GM12878 (cell line): Measurements from ENCODE around the gene MED13L. TPM values are rescaled to one million over a fixed set of nuclear protein-coding genes. Genes with fewer than 3 reads are reported as not detected.

Experiments
- ATAC-seq: fragments of 200-7000 bp; cut with Tn5 transposase; 3 replicates; pipeline ENCODE4 v1.9.1; 2020; ENCODE audit warnings: mild to moderate bottlenecking, moderate library complexity
- BruUV-seq: library from RNA; stranded (reverse); fragments of 400-500 nt; replicated peaks from 2 replicates; lab custom pipeline; 2021; lab: Mats Ljungman, UMichigan
- CTCF ChIA-PET: fragments of 300-600 bp; sonication (Branson Sonifier 250); formaldehyde crosslinking; extraction: SDS; loops from one replicate; lab custom pipeline; 2021; ENCODE audit warnings: inconsistent platforms; lab: Yijun Ruan, JAX
- POLR2A ChIA-PET: fragments of 350-600 bp; formaldehyde crosslinking; extraction: SDS; loops from one replicate; lab custom pipeline; 2021; ENCODE audit warnings: inconsistent platforms; lab: Charles Lee
- RAD21 ChIA-PET: fragments of 300-600 bp; sonication (Branson Sonifier 250); formaldehyde crosslinking; loops from one replicate; lab custom pipeline; 2023; ENCODE audit warnings: antibody characterized with exemption; ENCODE audit not compliant: unreplicated experiment; lab: Charles Lee
- SMC1A ChIA-PET: fragments of 300-600 bp; sonication (Branson Sonifier 250); formaldehyde crosslinking; loops from one replicate; lab custom pipeline; 2023; ENCODE audit not compliant: unreplicated experiment, uncharacterized antibody; lab: Charles Lee
- DNase-seq: peaks from one replicate; pipeline ENCODE4 v3.0.0-alpha.2; 2011; ENCODE audit warnings: low read depth, low spot score
- FAIRE-seq: peaks from 3 replicates; lab custom pipeline; 2011; peaks lifted over from hg19 to GRCh38; lab: Jason Lieb, UNC
- H2AFZ ChIP-seq: 2 replicates; pipeline ENCODE4 v1.6.0; 2011; ENCODE audit warnings: low read depth, low read length, control low read depth; ENCODE audit not compliant: control insufficient read depth
- H3K27ac ChIP-seq: 2 replicates; pipeline ENCODE4 v1.5.1; 2011; ENCODE audit warnings: control low read depth; ENCODE audit not compliant: control insufficient read depth, insufficient read depth
- H3K27me3 ChIP-seq, 2 experiments: replicated peaks in 1 of 2; 2 replicates each; pipeline versions ENCODE4 v1.6.0 to v1.6.1; 2011; ENCODE audit warnings: low read length in 1 of 2; ENCODE audit not compliant: control insufficient read depth in 2 of 2, insufficient read depth in 2 of 2
- H3K36me3 ChIP-seq, 2 experiments: 2 replicates each; pipeline ENCODE4 v1.5.1; 2011; ENCODE audit warnings: low read length in 1 of 2; ENCODE audit not compliant: control insufficient read depth in 2 of 2, insufficient read depth in 2 of 2
- H3K4me1 ChIP-seq: 2 replicates; pipeline ENCODE4 v1.6.1; 2011; ENCODE audit warnings: mild to moderate bottlenecking, low read length, moderate library complexity, mixed read lengths; ENCODE audit not compliant: control insufficient read depth, insufficient read depth
- H3K4me2 ChIP-seq: 2 replicates; pipeline ENCODE4 v1.6.0; 2011; ENCODE audit warnings: control low read depth; ENCODE audit not compliant: control insufficient read depth, insufficient read depth
- H3K4me3 ChIP-seq: fragments of 200-600 bp; sonication (generic); 2 replicates; pipeline ENCODE4 v1.5.1; 2016
- H3K79me2 ChIP-seq: 2 replicates; pipeline ENCODE4 v1.6.0; 2011; ENCODE audit warnings: low read length; ENCODE audit not compliant: control insufficient read depth, insufficient read depth
- H3K9ac ChIP-seq: 2 replicates; pipeline ENCODE4 v1.8.0; 2011; ENCODE audit warnings: low read length, control low read depth, mixed read lengths; ENCODE audit not compliant: control insufficient read depth, insufficient read depth
- H3K9me3 ChIP-seq: replicated peaks from 3 replicates; pipeline ENCODE4 v1.5.1; 2011; ENCODE audit warnings: mild to moderate bottlenecking, low read length; ENCODE audit not compliant: control insufficient read depth, insufficient read depth
- H4K20me1 ChIP-seq: 2 replicates; pipeline ENCODE4 v1.6.0; 2011; ENCODE audit not compliant: control insufficient read depth, insufficient read depth
- BHLHE40 ChIP-seq, 2 experiments: fragments of 450-650 bp in 1 of 2; IDR thresholded peaks; 2 replicates each; pipeline ENCODE4 v1.6.1; 2011 to 2017; ENCODE audit warnings: low read depth in 2 of 2, borderline replicate concordance in 1 of 2, improper control_type of control experiment in 1 of 2, low read length in 1 of 2, mild to moderate bottlenecking in 1 of 2
- CREM ChIP-seq: IDR thresholded peaks from 2 replicates; pipeline ENCODE4 v1.6.1; 2014; ENCODE audit warnings: antibody characterized with exemption, low read depth
- CTCF ChIP-seq, 3 experiments: IDR thresholded peaks in 2 of 3; conservative IDR thresholded peaks in 1 of 3; 2 replicates each; pipeline ENCODE4 v1.5.1; 2011; ENCODE audit warnings: low read depth in 3 of 3, low read length in 3 of 3, mild to moderate bottlenecking in 3 of 3, control low read depth in 2 of 3, moderate library complexity in 2 of 3, inconsistent platforms in 1 of 3, mixed read lengths in 1 of 3; ENCODE audit not compliant: control insufficient read depth in 2 of 3, insufficient read depth in 1 of 3; ENCODE audit errors: extremely low read depth in 1 of 3
- E2F8 ChIP-seq: fragments of 450-650 bp; IDR thresholded peaks from 2 replicates; pipeline ENCODE4 v1.6.1; 2018; ENCODE audit warnings: mild to moderate bottlenecking, low read depth, moderate library complexity; ENCODE audit not compliant: partially characterized antibody
- ESRRA ChIP-seq: IDR thresholded peaks from 2 replicates; pipeline ENCODE4 v1.6.1; 2012; ENCODE audit warnings: mild to moderate bottlenecking, low read length, improper control_type of control experiment
- ETV6 ChIP-seq, 2 experiments: fragments of 450-650 bp in 1 of 2; IDR thresholded peaks in 1 of 2; conservative IDR thresholded peaks in 1 of 2; 2 replicates each; pipeline ENCODE4 v1.6.1; 2014; ENCODE audit warnings: antibody characterized with exemption in 1 of 2, borderline replicate concordance in 1 of 2, low read depth in 1 of 2, mild to moderate bottlenecking in 1 of 2, moderate library complexity in 1 of 2
- MYC ChIP-seq: IDR thresholded peaks from 2 replicates; pipeline ENCODE4 v1.6.1; 2011; ENCODE audit warnings: mild to moderate bottlenecking, low read length, moderate library complexity, inconsistent platforms; ENCODE audit not compliant: insufficient read depth, insufficient replicate concordance, insufficient read length, severe bottlenecking
- NFIC ChIP-seq: IDR thresholded peaks from 2 replicates; pipeline ENCODE4 v1.6.1; 2012; ENCODE audit warnings: low read depth, mild to moderate bottlenecking, inconsistent platforms, low read length, moderate library complexity
- NR2C2 ChIP-seq: IDR thresholded peaks from 2 replicates; pipeline ENCODE4 v1.6.1; 2011; ENCODE audit warnings: borderline replicate concordance, low read depth; ENCODE audit not compliant: control insufficient read depth, insufficient read length
- RAD21 ChIP-seq: IDR thresholded peaks from 2 replicates; pipeline ENCODE4 v1.6.1; 2011; ENCODE audit warnings: mild to moderate bottlenecking, low read depth, low read length, moderate library complexity; ENCODE audit not compliant: insufficient read depth
- RB1 ChIP-seq: fragments of 450-650 bp; formaldehyde crosslinking; IDR thresholded peaks from 2 replicates; pipeline ENCODE4 v1.6.1; 2017; ENCODE audit warnings: mild to moderate bottlenecking, borderline replicate concordance
- RFX5 ChIP-seq: IDR thresholded peaks from 2 replicates; pipeline ENCODE4 v1.6.1; 2011; ENCODE audit warnings: low read depth, low read length, improper control_type of control experiment
- SIX5 ChIP-seq: IDR thresholded peaks from 2 replicates; pipeline ENCODE4 v1.6.1; 2011; ENCODE audit warnings: mild to moderate bottlenecking, low read depth, low read length, moderate library complexity; ENCODE audit not compliant: severe bottlenecking
- SUPT20H ChIP-seq: IDR thresholded peaks from 2 replicates; pipeline ENCODE4 v1.6.1; 2011; ENCODE audit warnings: low read depth, mild to moderate bottlenecking, low read length, moderate library complexity, borderline replicate concordance; ENCODE audit not compliant: control insufficient read depth
- TARDBP ChIP-seq: IDR thresholded peaks from 2 replicates; pipeline ENCODE4 v1.6.1; 2016; ENCODE audit warnings: borderline replicate concordance
- YBX1 ChIP-seq: fragments of 450-650 bp; IDR thresholded peaks from 2 replicates; pipeline ENCODE4 v1.6.1; 2016; ENCODE audit warnings: antibody characterized with exemption
- WGBS: methylation state at CpG from one replicate; pipeline ENCODE4 v1.1.6; 2016; ENCODE audit warnings: low lambda C conversion rate; ENCODE audit not compliant: insufficient replicate concordance, insufficient coverage; ENCODE audit errors: missing lambda C conversion rate; 5-methylcytosine and 5-hydroxymethylcytosine counted together
- in situ Hi-C: fragments of 300-500 bp; cut with MboI; formaldehyde crosslinking; loops from 9 replicates; pipeline ENCODE4 v1.14.3; 2018; ENCODE audit warnings: mixed read lengths
- intact Hi-C: fragments of 100-400 bp; cut with micrococcal nuclease; formaldehyde crosslinking; loops from one replicate; pipeline ENCODE4 v1.14.2; 2022; ENCODE audit not compliant: unreplicated experiment
- polyA plus RNA-seq, 11 experiments: library from polyadenylated mRNA; depleted of rRNA in 4 of 11; unstranded in 6 of 11; stranded (reverse) in 5 of 11; fragments of >200 nt; fragmentation: Nextera tagmentation in 4 of 11; fragmentation: Illumina TruSeq in 1 of 11; extraction: Ambion mirVana in 4 of 11; extraction: Trizol in 1 of 11; gene quantifications; 1 replicate in 1 of 11; 2 replicates in 10 of 11; pipeline versions ENCODE4 v1.2.1 to v1.2.3, GENCODE V29; 2011 to 2016; ENCODE audit warnings: inconsistent platforms in 2 of 11, missing spikeins in 2 of 11, low read depth in 1 of 11
- total RNA-seq, 4 experiments: library from RNA; depleted of rRNA in 3 of 4; stranded (reverse); fragments of >200 nt in 3 of 4; fragmentation: Illumina TruSeq in 1 of 4; extraction: Trizol in 1 of 4; gene quantifications; 2 replicates each; pipeline versions ENCODE4 v1.2.1 to v1.2.3, GENCODE V29; 2013 to 2021

Gene MED13L
- total and polyA plus RNA-seq, 10 of the 15 experiments (the other 5 are each of a cell fraction or from before 2014, with no cell fraction given): 3.7 to 30.1 (median 9.1) TPM

- 0 out of 4 replicates have a peak, but pooled peaks of 1 of the 2 experiments have one; percentile 33 for TF ChIP-seq ETV6 (conservative IDR thresholded peaks at IDR 0.05 in 1 of 2, IDR thresholded peaks at IDR 0.05 in 1 of 2; ENCODE audit: borderline replicate concordance in 1 of 2, low read depth in 1 of 2)
- peak; percentile 42; the same call in 1 of the 2 replicates for TF ChIP-seq NFIC
Observed at GRCh38 chr12:116172224-116172849, 105.2 kb downstream of the MED13L start (continued).

- Histone ChIP-seq H3K4me3 (peak overlapping the region; percentile 14; the same call in 1 of the 2 replicates), H4K20me1 (no peaks in the 10 kb centered on the region), H3K9ac (no peak overlapping the region), H3K27me3 (no peaks in the 10 kb centered on the region), H3K4me2 (peak overlapping the region; percentile 81), H2AFZ (no peak overlapping the region; the same call in 1 of the 2 replicates), H3K9me3 (no peaks in the 10 kb centered on the region; the same call in 2 of the 3 replicates), H3K27ac (no peak overlapping the region), H3K79me2 (peaks cover 6% of the 10 kb centered on the region; the same call in 1 of the 2 replicates), H3K4me1 (no peaks in the 10 kb centered on the region), H3K36me3 (no peaks in the 10 kb centered on the region)
- SMC1A ChIA-PET: interaction anchor here (0.9 to 1.4 kb wide), 4 partner anchors 21 to 45 kb away, joined by 3 to 4 read pairs (median 3); no protein-coding TSS in a partner anchor
- in situ Hi-C loops: no loop called here
- CTCF ChIA-PET: interaction anchor here (1.0 to 1.3 kb wide), 3 partner anchors 23 to 174 kb away, joined by 3 to 5 read pairs (median 3); no protein-coding TSS in a partner anchor
- ATAC-seq (no peak), DNase-seq (no peak), FAIRE-seq (no peak)
- RAD21 ChIA-PET: no interaction called here
- intact Hi-C loops: no loop called here
- POLR2A ChIA-PET: interaction anchor here (0.6 kb wide), 1 partner anchor 1554 kb away, joined by 7 read pairs; no protein-coding TSS in a partner anchor
- no TSS peak for BruUV-seq
- WGBS: 34% methylated on average over 3 of the region's 3 CpGs
- TF ChIP-seq BHLHE40 (IDR thresholded peaks at IDR 0.05; ENCODE audit: borderline replicate concordance in 1 of 2, low read depth in 2 of 2, low read length in 1 of 2) (no peak), MYC (no peak), ESRRA (no peak), CTCF (IDR thresholded peaks at IDR 0.05 in 2 of 3, conservative IDR thresholded peaks at IDR 0.05 in 1 of 3; ENCODE audit: control insufficient read depth in 2 of 3, extremely low read depth in 1 of 3, insufficient read depth in 1 of 3, low read depth in 3 of 3, low read length in 3 of 3) (no peak), NR2C2 (no peak), RFX5 (no peak), TARDBP (no peak), RAD21 (no peak), SUPT20H (no peak), RB1 (no peak), SIX5 (no peak), YBX1 (no peak), CREM (no peak), E2F8 (no peak)
Observed at GRCh38 chr12:116171549-116171948, 105.9 kb downstream of the MED13L start.
